ENCODE results near the gene TMEM150C. TPM values are rescaled to one million over a fixed set of nuclear protein-coding genes. Genes with fewer than 3 reads are reported as not detected.

The TMEM150C gene
- total and polyA plus RNA-seq, 2 of the 8 experiments (the other 6 are each of a cell fraction or from before 2014, with no cell fraction given) = 1.5 to 1.7 TPM

- Histone ChIP-seq H3K4me2 (ENCODE audit: insufficient read depth in 1 of 2, low read depth in 2 of 2, low read length in 2 of 2) (no peak overlapping the region), H3K79me1 (ENCODE audit: low read depth, low read length) (no peaks in the 10 kb centered on the region)
- 85% methylated on average over 2 of the region's 2 CpGs; no CpG with 5 or more reads in 1 of the 2 experiments for WGBS, 2 experiments (ENCODE audit: extremely low coverage in 1 of 2, insufficient coverage in 1 of 2, insufficient read length in 1 of 2, insufficient replicate concordance in 2 of 2, low coverage in 1 of 2, low lambda C conversion rate in 2 of 2, missing lambda C conversion rate in 1 of 2)
- TF ChIP-seq SP2 (IDR thresholded peaks at IDR 0.05; ENCODE audit: low read length) (no peak), ATF2 (IDR thresholded peaks at IDR 0.05; ENCODE audit: low read length) (no peak), HDAC6 (IDR thresholded peaks at IDR 0.05; ENCODE audit: low read depth, low read length) (no peak), RBBP5 (IDR thresholded peaks at IDR 0.05; ENCODE audit: borderline replicate concordance, low read depth, low read length) (no peak), NANOG (IDR thresholded peaks at IDR 0.05; ENCODE audit: insufficient read depth, low read depth, low read length, poor library complexity, severe bottlenecking) (no peak), POU5F1 (IDR thresholded peaks at IDR 0.05; ENCODE audit: low read depth, low read length) (no peak), RNF2 (IDR thresholded peaks at IDR 0.05; ENCODE audit: borderline replicate concordance, low read depth, low read length, missing control alignments, poor library complexity, severe bottlenecking) (no peak), USF2 (IDR thresholded peaks at IDR 0.05; ENCODE audit: low read length) (no peak), FOSL1 (IDR thresholded peaks at IDR 0.05; ENCODE audit: insufficient read depth, low read depth, low read length) (no peak), KDM5A (IDR thresholded peaks at IDR 0.05; ENCODE audit: low read length) (no peak), SIX5 (IDR thresholded peaks at IDR 0.05; ENCODE audit: low read depth, low read length) (no peak)
Observed at GRCh38 chr4:82517043-82517442, 44.7 kb downstream of the TMEM150C start.

More at GRCh38 chr4:82517043-82517442, 44.7 kb downstream of the TMEM150C start:
- H3K14ac ChIP-seq (ENCODE audit: insufficient read length) = no peak overlapping the region
- H2BK20ac ChIP-seq (ENCODE audit: low read length) = no peak overlapping the region
- H3K27ac ChIP-seq (ENCODE audit: low read depth, low read length) = no peak overlapping the region
- no peak overlapping the region for H3K56ac ChIP-seq (replicated peaks; ENCODE audit: insufficient read length, low read depth, low read length)
- H2AK5ac ChIP-seq (ENCODE audit: low read depth, low read length) = no peak overlapping the region
- no peak overlapping the region for H2BK5ac ChIP-seq (ENCODE audit: low read depth, low read length)
- H3K23ac ChIP-seq (ENCODE audit: insufficient read length) = no peak overlapping the region
- no peaks in the 10 kb centered on the region for H3K23me2 ChIP-seq (ENCODE audit: low read depth, low read length)
- H3K9ac ChIP-seq (replicated peaks in 1 of 4; ENCODE audit: extremely low read depth in 1 of 4, low read depth in 3 of 4, low read length in 3 of 4) = no peak overlapping the region
- no peak overlapping the region for H3K18ac ChIP-seq (ENCODE audit: extremely low read depth, low read length)
- no peak overlapping the region for H4K5ac ChIP-seq (ENCODE audit: insufficient read length, low read depth, low read length)
- H3K79me2 ChIP-seq (ENCODE audit: control insufficient read depth in 1 of 2, insufficient read depth in 2 of 2, low read length in 2 of 2) = no peaks in the 10 kb centered on the region
- H4K91ac ChIP-seq (replicated peaks; ENCODE audit: insufficient read length, low read length) = no peak overlapping the region
- no peak overlapping the region for H3K4me3 ChIP-seq (ENCODE audit: extremely low read depth in 1 of 4, insufficient read depth in 2 of 4, low read depth in 3 of 4, low read length in 4 of 4)
- H3K27me3 ChIP-seq (replicated peaks in 1 of 4; ENCODE audit: control insufficient read depth in 3 of 4, extremely low read depth in 1 of 4, insufficient read depth in 3 of 4, low read length in 3 of 4) = no peaks in the 10 kb centered on the region
- H3K9me3 ChIP-seq (ENCODE audit: insufficient read depth in 2 of 2, low read depth in 1 of 2, low read length in 1 of 2) = no peaks in the 10 kb centered on the region
- CTCF ChIA-PET (ENCODE audit: partially characterized antibody) = interaction anchor here (1.4 to 1.6 kb wide), 2 partner anchors 10 to 11 kb away, joined by 3 to 4 read pairs; no protein-coding TSS in a partner anchor
- no peak overlapping the region for H2BK12ac ChIP-seq (ENCODE audit: low read depth, low read length)
- H3K36me3 ChIP-seq (ENCODE audit: control insufficient read depth in 2 of 4, insufficient read depth in 4 of 4, low read length in 3 of 4) = no peaks in the 10 kb centered on the region
- no peak overlapping the region for H4K8ac ChIP-seq (ENCODE audit: extremely low read depth, insufficient read depth, low read length)
- FAIRE-seq = no peak
- H2AFZ ChIP-seq (ENCODE audit: low read length) = no peak overlapping the region
- DNase-seq (ENCODE audit: low read depth in 1 of 2, low spot score in 2 of 2) = no peak
- 0 out of 7 replicates have a peak, but pooled peaks cover 0 to 2% (median 0%) of the 10 kb centered on the region in 4 experiments for H3K4me1 ChIP-seq (replicated peaks in 1 of 4; ENCODE audit: control insufficient read depth in 3 of 4, insufficient read depth in 4 of 4, low read length in 3 of 4)
- H2BK120ac ChIP-seq (replicated peaks; ENCODE audit: low read depth, low read length) = no peak overlapping the region
- H2BK15ac ChIP-seq (ENCODE audit: low read length) = no peak overlapping the region
- no peaks in the 10 kb centered on the region for H4K20me1 ChIP-seq (replicated peaks in 1 of 2; ENCODE audit: control insufficient read depth in 1 of 2, insufficient read depth in 2 of 2, low read length in 2 of 2)
- H3K4ac ChIP-seq (replicated peaks; ENCODE audit: insufficient read length, low read depth, low read length) = no peak overlapping the region
- POLR2A ChIA-PET (ENCODE audit: partially characterized antibody) = interaction anchor here (1.1 to 1.3 kb wide), 2 partner anchors 8 to 38 kb away, joined by 3 read pairs; no protein-coding TSS in a partner anchor

Measured in H1 (cell line).